Measurements from ENCODE around the gene MBD3L3. TPM values are rescaled to one million over a fixed set of nuclear protein-coding genes. Genes with fewer than 3 reads are reported as not detected.
"Not testable (repeated sequence)": the region's sequence is repeated elsewhere in the genome, so short reads cannot be mapped to it uniquely, and the experiment has no call there.

MBD3L3 gene
- total and polyA plus RNA-seq, 4 donors, result not detected

DNA sequence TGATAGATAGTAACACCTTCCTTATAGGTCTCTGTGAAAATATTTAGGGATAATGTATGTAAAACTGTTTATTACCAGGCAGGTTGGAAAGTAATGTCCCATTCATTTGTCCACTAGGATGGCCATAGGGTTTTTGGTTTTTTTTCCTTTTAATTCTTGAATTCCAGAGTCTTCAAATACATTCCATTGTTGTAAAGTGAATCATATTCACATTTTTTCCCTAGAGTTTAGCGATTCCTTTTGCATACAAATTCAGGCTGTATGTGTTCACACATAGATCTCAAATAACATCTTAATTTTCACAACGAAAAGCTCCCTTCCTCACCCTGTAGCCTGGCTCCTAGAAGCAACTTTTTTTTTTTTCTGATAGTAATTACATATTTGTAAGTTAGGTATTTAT, 9.2 kb upstream of the MBD3L3 start:
- H3K27me3 ChIP-seq (ENCODE audit: control insufficient read depth in 1 of 2, insufficient read depth in 2 of 2, low read length in 1 of 2), result no peaks in the 10 kb centered on the region
- no peaks in the 10 kb centered on the region for H3K9me3 ChIP-seq (ENCODE audit: control insufficient read depth, low read length)
- ATAC-seq (ENCODE audit: low FRiP score) (no peak), DNase-seq (no peak)
- H3K4me1 ChIP-seq (ENCODE audit: control insufficient read depth in 1 of 2, insufficient read depth in 2 of 2, low read length in 2 of 2), result no peaks in the 10 kb centered on the region
- intact Hi-C loops (cut with DNase I), result no loop called here
- WGBS, 2 donors, result 70 to 77% methylated on average over 2 of the region's 2 CpGs
- H3K36me3 ChIP-seq (ENCODE audit: control insufficient read depth in 1 of 2, insufficient read depth in 2 of 2, low read length in 1 of 2), result peaks cover 0 to 1% of the 10 kb centered on the region in 2 donors
- H3K27ac ChIP-seq (ENCODE audit: low read depth in 1 of 2, low read length in 2 of 2), result no peak overlapping the region
- no peak overlapping the region for H3K4me3 ChIP-seq (ENCODE audit: low read length in 2 of 2)

- H3K27me3 ChIP-seq (ENCODE audit: control insufficient read depth in 1 of 2, insufficient read depth in 2 of 2, low read length in 1 of 2); ATAC-seq (ENCODE audit: low FRiP score); H3K27ac ChIP-seq (ENCODE audit: low read depth in 1 of 2, low read length in 2 of 2); intact Hi-C loops (cut with DNase I); H3K9me3 ChIP-seq (ENCODE audit: control insufficient read depth, low read length); DNase-seq; H3K36me3 ChIP-seq (ENCODE audit: control insufficient read depth in 1 of 2, insufficient read depth in 2 of 2, low read length in 1 of 2); H3K4me1 ChIP-seq (ENCODE audit: control insufficient read depth in 1 of 2, insufficient read depth in 2 of 2, low read length in 2 of 2); H3K4me3 ChIP-seq (ENCODE audit: low read length in 2 of 2): not testable (repeated sequence)
- 43 to 47% methylated on average over 13 of the region's 13 CpGs for WGBS, 2 donors
Measured at GRCh38 chr19:7067122-7067521, 8.6 kb upstream of the MBD3L3 start.

DNA sequence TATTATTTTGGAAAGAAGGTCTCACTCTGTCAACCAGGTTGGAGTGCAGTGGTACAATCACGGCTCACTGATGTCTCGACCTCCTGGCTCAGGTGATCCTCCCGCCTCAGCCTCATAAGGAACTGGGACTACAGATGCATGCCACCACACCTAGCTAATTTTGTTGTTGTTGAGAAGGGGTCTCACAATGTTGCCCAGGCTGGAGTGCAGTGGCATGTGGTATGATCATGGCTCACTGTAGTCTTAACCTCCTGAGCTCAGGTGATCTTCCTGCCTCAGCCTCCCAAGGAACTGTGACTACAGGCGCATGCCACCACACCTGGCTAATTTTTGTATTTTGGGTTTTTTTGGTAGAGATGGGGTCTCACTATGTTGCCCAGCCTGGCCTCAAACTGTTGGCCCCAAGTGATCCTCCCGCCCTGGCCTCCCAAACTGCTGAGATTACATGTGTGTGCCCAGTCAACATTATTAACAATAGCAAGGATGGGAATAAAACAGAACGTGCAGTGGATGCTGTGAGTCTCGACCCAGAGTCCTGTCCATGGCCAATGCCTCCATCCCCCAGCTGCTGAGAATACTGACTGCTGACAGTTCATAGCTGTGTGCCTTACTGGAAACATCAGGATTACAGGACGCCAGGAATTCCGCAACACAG, 5.4 kb upstream of the MBD3L3 start:
- intact Hi-C loops (cut with DNase I), result no loop called here
- Histone ChIP-seq H3K9me3 (ENCODE audit: control insufficient read depth, low read length) (no peaks in the 10 kb centered on the region), H3K36me3 (ENCODE audit: control insufficient read depth in 1 of 2, insufficient read depth in 2 of 2, low read length in 1 of 2) (no peaks in the 10 kb centered on the region), H3K4me3 (ENCODE audit: low read length in 2 of 2) (no peak overlapping the region), H3K27ac (ENCODE audit: low read depth in 1 of 2, low read length in 2 of 2) (no peak overlapping the region), H3K4me1 (ENCODE audit: control insufficient read depth in 1 of 2, insufficient read depth in 2 of 2, low read length in 2 of 2) (no peaks in the 10 kb centered on the region), H3K27me3 (ENCODE audit: control insufficient read depth in 1 of 2, insufficient read depth in 2 of 2, low read length in 1 of 2) (no peaks in the 10 kb centered on the region)
- DNase-seq (no peak), ATAC-seq (ENCODE audit: low FRiP score) (peak; percentile 11)
- 89 to 90% methylated on average over 9 of the region's 9 CpGs for WGBS, 2 donors

DNA sequence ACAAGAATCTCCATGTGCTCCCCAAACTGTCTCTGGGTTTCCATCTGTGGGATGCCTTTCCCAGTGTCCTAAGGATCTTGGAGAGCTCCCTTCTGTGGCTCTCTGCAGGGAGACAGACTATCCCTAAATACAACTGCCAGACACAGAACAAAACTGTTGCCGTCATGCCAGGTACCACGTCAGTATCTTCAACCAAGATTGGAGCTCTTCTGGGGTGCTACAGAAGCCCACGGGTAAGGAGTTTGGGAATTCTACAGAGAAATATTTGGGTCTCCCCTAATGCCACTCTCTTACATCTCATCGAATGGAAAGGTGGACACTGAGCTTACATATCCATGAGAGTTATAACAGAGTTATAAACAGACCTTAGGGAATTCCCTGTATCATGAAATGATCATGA, 4.9 kb upstream of the MBD3L3 start:
- H3K4me3 ChIP-seq (ENCODE audit: low read length in 2 of 2), result no peak overlapping the region
- intact Hi-C loops (cut with DNase I), result no loop called here
- no peaks in the 10 kb centered on the region for H3K9me3 ChIP-seq (ENCODE audit: control insufficient read depth, low read length)
- H3K36me3 ChIP-seq (ENCODE audit: control insufficient read depth in 1 of 2, insufficient read depth in 2 of 2, low read length in 1 of 2), result no peaks in the 10 kb centered on the region
- H3K27me3 ChIP-seq (ENCODE audit: control insufficient read depth in 1 of 2, insufficient read depth in 2 of 2, low read length in 1 of 2), result no peaks in the 10 kb centered on the region
- 79 to 80% methylated on average over 4 of the region's 4 CpGs for WGBS, 2 donors
- H3K27ac ChIP-seq (ENCODE audit: low read depth in 1 of 2, low read length in 2 of 2), result no peak overlapping the region
- ATAC-seq (ENCODE audit: low FRiP score) (no peak), DNase-seq (no peak)
- H3K4me1 ChIP-seq (ENCODE audit: control insufficient read depth in 1 of 2, insufficient read depth in 2 of 2, low read length in 2 of 2), result no peaks in the 10 kb centered on the region

- H3K4me3 ChIP-seq (ENCODE audit: low read length in 2 of 2); H3K4me1 ChIP-seq (ENCODE audit: control insufficient read depth in 1 of 2, insufficient read depth in 2 of 2, low read length in 2 of 2); H3K9me3 ChIP-seq (ENCODE audit: control insufficient read depth, low read length); H3K36me3 ChIP-seq (ENCODE audit: control insufficient read depth in 1 of 2, insufficient read depth in 2 of 2, low read length in 1 of 2); H3K27ac ChIP-seq (ENCODE audit: low read depth in 1 of 2, low read length in 2 of 2); DNase-seq; ATAC-seq (ENCODE audit: low FRiP score); H3K27me3 ChIP-seq (ENCODE audit: control insufficient read depth in 1 of 2, insufficient read depth in 2 of 2, low read length in 1 of 2); intact Hi-C loops (cut with DNase I): not testable (repeated sequence)
- 70 to 76% methylated on average over 1 of the region's 2 CpGs for WGBS, 2 donors
Measured at GRCh38 chr19:7059977-7060376, 1.5 kb upstream of the MBD3L3 start.

DNA sequence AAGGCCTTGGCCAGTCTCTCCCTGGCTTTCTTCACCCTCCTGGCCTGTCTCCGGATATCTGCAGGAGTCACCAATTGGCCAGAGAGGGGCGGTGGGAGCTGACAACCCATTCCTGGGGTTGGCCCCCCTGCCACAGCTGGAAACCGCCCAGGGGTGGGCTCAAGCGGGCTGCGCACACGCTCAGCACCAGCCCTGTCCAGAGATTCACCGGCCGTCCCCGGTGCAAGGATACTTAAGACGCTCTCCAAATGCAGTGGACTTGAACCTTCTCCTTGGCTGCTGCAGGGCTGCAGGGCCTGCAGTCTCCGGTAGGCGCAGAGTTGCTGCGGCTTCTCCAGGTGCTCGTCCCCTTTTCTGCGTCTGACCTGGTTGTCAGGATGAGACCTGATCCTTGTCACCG, 2.1 kb downstream of the MBD3L3 start:
- intact Hi-C loops (cut with DNase I); DNase-seq; H3K27me3 ChIP-seq (ENCODE audit: control insufficient read depth in 1 of 2, insufficient read depth in 2 of 2, low read length in 1 of 2); ATAC-seq (ENCODE audit: low FRiP score); H3K9me3 ChIP-seq (ENCODE audit: control insufficient read depth, low read length); H3K36me3 ChIP-seq (ENCODE audit: control insufficient read depth in 1 of 2, insufficient read depth in 2 of 2, low read length in 1 of 2); H3K27ac ChIP-seq (ENCODE audit: low read depth in 1 of 2, low read length in 2 of 2); H3K4me1 ChIP-seq (ENCODE audit: control insufficient read depth in 1 of 2, insufficient read depth in 2 of 2, low read length in 2 of 2); H3K4me3 ChIP-seq (ENCODE audit: low read length in 2 of 2): not testable (repeated sequence)
- WGBS, 2 donors, result 77 to 81% methylated on average over 8 of the region's 16 CpGs

- WGBS, 2 donors, result 89 to 92% methylated on average over 12 of the region's 14 CpGs
- H3K36me3 ChIP-seq (ENCODE audit: control insufficient read depth in 1 of 2, insufficient read depth in 2 of 2, low read length in 1 of 2); H3K4me3 ChIP-seq (ENCODE audit: low read length in 2 of 2); H3K27ac ChIP-seq (ENCODE audit: low read depth in 1 of 2, low read length in 2 of 2); DNase-seq; H3K4me1 ChIP-seq (ENCODE audit: control insufficient read depth in 1 of 2, insufficient read depth in 2 of 2, low read length in 2 of 2); H3K27me3 ChIP-seq (ENCODE audit: control insufficient read depth in 1 of 2, insufficient read depth in 2 of 2, low read length in 1 of 2); intact Hi-C loops (cut with DNase I); ATAC-seq (ENCODE audit: low FRiP score); H3K9me3 ChIP-seq (ENCODE audit: control insufficient read depth, low read length): not testable (repeated sequence)
Measured at GRCh38 chr19:7055679-7056078, 2.8 kb downstream of the MBD3L3 start.

- H3K4me3 ChIP-seq (ENCODE audit: low read length in 2 of 2); DNase-seq; ATAC-seq (ENCODE audit: low FRiP score); H3K9me3 ChIP-seq (ENCODE audit: control insufficient read depth, low read length); intact Hi-C loops (cut with DNase I); H3K27me3 ChIP-seq (ENCODE audit: control insufficient read depth in 1 of 2, insufficient read depth in 2 of 2, low read length in 1 of 2); H3K27ac ChIP-seq (ENCODE audit: low read depth in 1 of 2, low read length in 2 of 2); H3K36me3 ChIP-seq (ENCODE audit: control insufficient read depth in 1 of 2, insufficient read depth in 2 of 2, low read length in 1 of 2); H3K4me1 ChIP-seq (ENCODE audit: control insufficient read depth in 1 of 2, insufficient read depth in 2 of 2, low read length in 2 of 2): not testable (repeated sequence)
- 96% methylated on average over 8 to 12 of the region's 14 CpGs for WGBS, 2 donors
Measured at GRCh38 chr19:7054635-7055368, 3.7 kb downstream of the MBD3L3 start.

GRCh38 chr19:7052896-7053295, 5.6 kb downstream of the MBD3L3 start:
- H3K4me1 ChIP-seq (ENCODE audit: control insufficient read depth in 1 of 2, insufficient read depth in 2 of 2, low read length in 2 of 2); intact Hi-C loops (cut with DNase I); H3K4me3 ChIP-seq (ENCODE audit: low read length in 2 of 2); DNase-seq; ATAC-seq (ENCODE audit: low FRiP score); H3K36me3 ChIP-seq (ENCODE audit: control insufficient read depth in 1 of 2, insufficient read depth in 2 of 2, low read length in 1 of 2); H3K27ac ChIP-seq (ENCODE audit: low read depth in 1 of 2, low read length in 2 of 2); H3K27me3 ChIP-seq (ENCODE audit: control insufficient read depth in 1 of 2, insufficient read depth in 2 of 2, low read length in 1 of 2); H3K9me3 ChIP-seq (ENCODE audit: control insufficient read depth, low read length): not testable (repeated sequence)
- 90 to 91% methylated on average over 7 of the region's 7 CpGs for WGBS, 2 donors
